Type B pancreatic cell (in vitro differentiated cells): Measurements from ENCODE around the gene OBSCN. TPM values are rescaled to one million over a fixed set of nuclear protein-coding genes. Genes with fewer than 3 reads are reported as not detected.

Source experiments
- DNase-seq: peaks from one replicate; pipeline ENCODE4 v3.0.0; 2021; ENCODE audit warnings: mixed read lengths; ENCODE audit not compliant: unreplicated experiment; ENCODE audit errors: extremely low spot score
- H3K27ac Mint-ChIP-seq: 2 replicates; pipeline ENCODE4 v1.8.0; 2021; ENCODE audit warnings: mild to moderate bottlenecking, mixed read lengths
- H3K27me3 Mint-ChIP-seq: 2 replicates; pipeline ENCODE4 v1.8.0; 2021; ENCODE audit warnings: mixed read lengths
- H3K36me3 Mint-ChIP-seq: 2 replicates; pipeline ENCODE4 v1.8.0; 2021; ENCODE audit warnings: mixed read lengths
- H3K4me1 Mint-ChIP-seq: one replicate; pipeline ENCODE4 v1.8.0; 2021; ENCODE audit warnings: mixed read lengths; ENCODE audit not compliant: unreplicated experiment
- H3K4me3 Mint-ChIP-seq: 2 replicates; pipeline ENCODE4 v1.8.0; 2021; ENCODE audit warnings: mild to moderate bottlenecking, mixed read lengths
- H3K9me3 Mint-ChIP-seq: 2 replicates; pipeline ENCODE4 v1.8.0; 2021; ENCODE audit warnings: mixed read lengths
- total RNA-seq: library from RNA; stranded (reverse); gene quantifications from 2 replicates; pipeline ENCODE4 v1.2.1, GENCODE V29; 2021; ENCODE audit warnings: low replicate concordance
- TF ChIP-seq, protein P1 (sequence below): fragments of 200-600 bp; sonication (generic); conservative IDR thresholded peaks from 2 replicates; pipeline ENCODE4 v1.5.0; 2021; ENCODE audit warnings: antibody characterized with exemption, mild to moderate bottlenecking

The OBSCN gene
- total RNA-seq, 1 donor from 2014 or later: 48.9 TPM

DNA sequence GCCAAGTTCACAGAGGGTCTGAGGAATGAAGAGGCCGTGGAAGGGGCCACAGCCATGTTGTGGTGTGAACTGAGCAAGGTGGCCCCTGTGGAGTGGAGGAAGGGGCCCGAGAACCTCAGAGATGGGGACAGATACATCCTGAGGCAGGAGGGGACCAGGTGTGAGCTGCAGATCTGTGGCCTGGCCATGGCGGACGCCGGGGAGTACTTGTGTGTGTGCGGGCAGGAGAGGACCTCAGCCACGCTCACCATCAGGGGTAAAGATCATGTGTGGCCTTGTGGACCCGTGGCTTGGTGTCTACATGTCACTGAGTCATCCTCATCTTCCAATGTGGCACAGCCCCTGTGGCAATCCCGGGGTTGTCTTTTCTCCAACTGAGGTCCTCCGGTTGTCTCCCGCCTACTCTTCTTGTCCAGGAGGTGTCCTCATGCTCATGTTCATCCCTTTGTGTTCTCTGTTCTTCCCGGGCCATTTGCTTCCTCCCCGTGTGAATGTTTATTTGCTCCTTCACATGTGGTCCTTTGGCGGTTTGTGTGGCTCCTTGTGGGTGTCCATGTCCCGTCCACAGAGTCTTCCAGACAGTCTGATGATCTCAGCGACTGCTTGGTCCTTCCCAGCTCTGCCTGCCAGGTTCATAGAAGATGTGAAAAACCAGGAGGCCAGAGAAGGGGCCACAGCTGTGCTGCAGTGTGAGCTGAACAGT lies 84.2 kb downstream of the OBSCN start:
- Mint-ChIP-seq H3K36me3 (peaks cover 32% of the 10 kb centered on the region), H3K4me1 (no peaks in the 10 kb centered on the region), H3K27me3 (no peaks in the 10 kb centered on the region), H3K9me3 (peaks cover 4% of the 10 kb centered on the region), H3K4me3 (no peak overlapping the region), H3K27ac (no peak overlapping the region)
- TF ChIP-seq, protein P1, sequence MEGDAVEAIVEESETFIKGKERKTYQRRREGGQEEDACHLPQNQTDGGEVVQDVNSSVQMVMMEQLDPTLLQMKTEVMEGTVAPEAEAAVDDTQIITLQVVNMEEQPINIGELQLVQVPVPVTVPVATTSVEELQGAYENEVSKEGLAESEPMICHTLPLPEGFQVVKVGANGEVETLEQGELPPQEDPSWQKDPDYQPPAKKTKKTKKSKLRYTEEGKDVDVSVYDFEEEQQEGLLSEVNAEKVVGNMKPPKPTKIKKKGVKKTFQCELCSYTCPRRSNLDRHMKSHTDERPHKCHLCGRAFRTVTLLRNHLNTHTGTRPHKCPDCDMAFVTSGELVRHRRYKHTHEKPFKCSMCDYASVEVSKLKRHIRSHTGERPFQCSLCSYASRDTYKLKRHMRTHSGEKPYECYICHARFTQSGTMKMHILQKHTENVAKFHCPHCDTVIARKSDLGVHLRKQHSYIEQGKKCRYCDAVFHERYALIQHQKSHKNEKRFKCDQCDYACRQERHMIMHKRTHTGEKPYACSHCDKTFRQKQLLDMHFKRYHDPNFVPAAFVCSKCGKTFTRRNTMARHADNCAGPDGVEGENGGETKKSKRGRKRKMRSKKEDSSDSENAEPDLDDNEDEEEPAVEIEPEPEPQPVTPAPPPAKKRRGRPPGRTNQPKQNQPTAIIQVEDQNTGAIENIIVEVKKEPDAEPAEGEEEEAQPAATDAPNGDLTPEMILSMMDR: no peak
- no peak for DNase-seq

DNA sequence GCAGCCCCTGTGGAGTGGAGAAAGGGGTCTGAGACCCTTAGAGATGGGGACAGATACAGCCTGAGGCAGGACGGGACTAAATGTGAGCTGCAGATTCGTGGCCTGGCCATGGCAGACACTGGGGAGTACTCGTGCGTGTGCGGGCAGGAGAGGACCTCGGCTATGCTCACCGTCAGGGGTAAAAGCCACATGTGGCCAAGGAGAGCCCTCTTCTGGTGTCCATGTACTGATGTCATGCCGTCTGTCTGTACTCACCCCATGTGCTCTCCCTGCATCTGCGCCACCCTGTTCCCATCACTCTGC lies 84.7 kb downstream of the OBSCN start:
- no peak for DNase-seq

DNA sequence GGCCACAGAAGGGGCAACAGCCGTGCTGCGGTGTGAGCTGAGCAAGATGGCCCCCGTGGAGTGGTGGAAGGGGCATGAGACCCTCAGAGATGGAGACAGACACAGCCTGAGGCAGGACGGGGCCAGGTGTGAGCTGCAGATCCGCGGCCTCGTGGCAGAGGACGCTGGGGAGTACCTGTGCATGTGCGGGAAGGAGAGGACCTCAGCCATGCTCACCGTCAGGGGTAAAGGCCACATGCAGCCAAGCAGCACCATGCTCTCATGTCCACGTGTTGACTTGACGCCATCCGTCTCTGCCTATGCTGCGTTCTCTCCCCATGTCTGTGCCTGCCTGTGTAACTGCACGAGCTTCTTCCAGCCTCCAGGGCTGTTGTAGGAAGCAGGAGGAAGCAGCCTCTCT lies 85.5 kb downstream of the OBSCN start:
- H3K36me3 Mint-ChIP-seq: peaks cover 43% of the 10 kb centered on the region
- H3K27me3 Mint-ChIP-seq: no peaks in the 10 kb centered on the region
- peaks cover 6% of the 10 kb centered on the region for H3K9me3 Mint-ChIP-seq
- TF ChIP-seq, protein P1: no peak
- H3K4me1 Mint-ChIP-seq: no peaks in the 10 kb centered on the region
- no peak overlapping the region for H3K4me3 Mint-ChIP-seq
- no peak overlapping the region for H3K27ac Mint-ChIP-seq
- no peak for DNase-seq

More for the DNA sequence above, 84.7 kb downstream of the OBSCN start:
- H3K27ac Mint-ChIP-seq: no peak overlapping the region
- H3K4me3 Mint-ChIP-seq: no peak overlapping the region
- H3K27me3 Mint-ChIP-seq: no peaks in the 10 kb centered on the region
- H3K36me3 Mint-ChIP-seq: peaks cover 37% of the 10 kb centered on the region
- peaks cover 6% of the 10 kb centered on the region for H3K9me3 Mint-ChIP-seq
- no peaks in the 10 kb centered on the region for H3K4me1 Mint-ChIP-seq
- TF ChIP-seq, protein P1: no peak

DNA sequence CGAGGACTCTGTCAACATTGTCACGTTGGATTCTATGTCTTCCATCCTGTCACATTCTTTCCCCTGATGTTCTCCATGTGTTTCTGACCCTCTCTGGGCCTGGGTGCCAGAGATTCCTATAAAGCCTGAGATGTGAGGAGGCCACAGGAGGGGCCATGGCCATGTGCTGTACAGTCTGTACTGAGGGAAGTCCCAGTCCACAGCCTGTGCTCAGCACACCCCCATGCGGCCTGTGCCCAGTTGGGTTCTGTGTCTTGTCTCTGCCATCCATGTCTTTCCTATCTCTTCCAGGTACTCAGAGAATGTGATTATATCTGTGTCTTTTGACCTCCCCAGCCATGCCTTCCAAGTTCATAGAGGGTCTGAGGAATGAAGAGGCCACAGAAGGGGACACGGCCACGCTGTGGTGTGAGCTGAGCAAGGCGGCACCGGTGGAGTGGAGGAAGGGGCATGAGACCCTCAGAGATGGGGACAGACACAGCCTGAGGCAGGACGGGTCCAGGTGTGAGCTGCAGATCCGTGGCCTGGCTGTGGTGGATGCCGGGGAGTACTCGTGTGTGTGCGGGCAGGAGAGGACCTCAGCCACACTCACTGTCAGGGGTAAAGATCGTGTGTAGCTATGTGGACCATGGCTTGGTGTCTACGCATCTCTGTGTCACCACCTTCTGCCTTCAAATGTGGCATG lies 86.1 kb downstream of the OBSCN start:
- Mint-ChIP-seq H3K27ac (no peak overlapping the region), H3K27me3 (no peaks in the 10 kb centered on the region), H3K4me1 (no peaks in the 10 kb centered on the region), H3K9me3 (peaks cover 6% of the 10 kb centered on the region), H3K36me3 (peaks cover 47% of the 10 kb centered on the region), H3K4me3 (no peak overlapping the region)
- no peak for DNase-seq
- TF ChIP-seq, protein P1: no peak

DNA sequence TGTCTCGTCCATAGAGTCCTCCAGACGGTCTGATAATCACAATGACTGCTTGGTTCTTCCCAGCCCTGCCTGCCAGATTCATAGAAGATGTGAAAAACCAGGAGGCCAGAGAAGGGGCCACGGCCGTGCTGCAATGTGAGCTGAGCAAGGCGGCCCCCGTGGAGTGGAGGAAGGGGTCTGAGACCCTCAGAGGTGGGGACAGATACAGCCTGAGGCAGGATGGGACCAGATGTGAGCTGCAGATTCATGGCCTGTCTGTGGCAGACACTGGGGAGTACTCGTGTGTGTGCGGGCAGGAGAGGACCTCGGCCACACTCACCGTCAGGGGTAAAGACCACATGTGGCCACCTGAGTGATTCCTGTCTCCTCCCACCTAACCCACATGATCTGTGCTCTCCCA lies 86.9 kb downstream of the OBSCN start:
- Mint-ChIP-seq H3K36me3 (peaks cover 50% of the 10 kb centered on the region), H3K4me1 (no peaks in the 10 kb centered on the region), H3K27me3 (no peaks in the 10 kb centered on the region), H3K4me3 (no peak overlapping the region), H3K27ac (no peak overlapping the region), H3K9me3 (peaks cover 6% of the 10 kb centered on the region)
- DNase-seq: no peak
- TF ChIP-seq, protein P1: no peak
